ENCODE measurements around the gene ITPKB. TPM values are rescaled to one million over a fixed set of nuclear protein-coding genes. Genes with fewer than 3 reads are reported as not detected.

Gene ITPKB
- total RNA-seq, 1 donor from 2014 or later = 44.1 TPM

- no peak for TF ChIP-seq CTCF (IDR thresholded peaks at IDR 0.05)
- no peaks in the 10 kb centered on the region for H3K9me3 ChIP-seq
- H3K36me3 ChIP-seq = peaks cover 5% of the 10 kb centered on the region
- H3K4me1 ChIP-seq = peaks cover 29% of the 10 kb centered on the region
- no peak overlapping the region for H3K4me3 ChIP-seq
- ATAC-seq (no peak), DNase-seq (no peak)
- intact Hi-C loops (cut with DNase I) = no loop called here
- H3K27ac ChIP-seq = no peak overlapping the region
- H3K27me3 ChIP-seq = no peaks in the 10 kb centered on the region
Measured at GRCh38 chr1:226719596-226720387, 19.3 kb downstream of the ITPKB start.

DNA sequence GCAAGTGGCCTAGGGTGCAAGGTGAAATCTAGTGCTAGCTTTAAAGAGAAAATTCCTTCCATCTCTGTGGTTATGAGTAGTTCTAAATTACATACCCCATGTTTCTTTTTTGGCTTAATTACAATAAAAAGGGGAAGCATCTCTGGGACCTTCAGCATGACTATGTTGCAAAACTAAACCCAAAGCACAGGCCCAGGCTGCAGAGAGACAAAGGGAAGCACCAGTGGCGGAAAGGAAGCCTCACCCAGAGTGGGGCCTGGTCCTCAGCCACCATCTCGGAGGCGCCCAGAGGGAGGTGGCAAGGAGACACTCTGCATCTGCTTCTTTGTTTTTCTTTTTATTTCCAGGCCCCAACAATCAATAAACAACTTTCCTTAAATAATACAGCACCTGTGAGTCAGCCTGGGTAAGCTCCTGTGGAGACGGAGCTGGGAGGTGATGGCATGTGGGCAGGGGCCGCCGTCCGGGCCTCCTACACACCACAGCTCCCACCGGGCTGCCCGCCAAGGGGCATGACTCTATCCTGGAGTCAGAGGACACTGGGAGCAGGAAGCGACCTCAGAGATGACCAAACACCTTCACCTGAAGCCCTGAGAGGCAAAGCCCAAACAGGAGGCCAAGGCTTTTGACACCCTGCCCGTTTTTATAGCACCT, 21.7 kb downstream of the ITPKB start:
- H3K4me3 ChIP-seq = no peak overlapping the region
- peak; percentile 92 for ATAC-seq
- peak overlapping the region; percentile 63 for H3K27ac ChIP-seq
- H3K36me3 ChIP-seq = peaks cover 3% of the 10 kb centered on the region
- no peaks in the 10 kb centered on the region for H3K27me3 ChIP-seq
- H3K9me3 ChIP-seq = no peaks in the 10 kb centered on the region
- TF ChIP-seq CTCF (IDR thresholded peaks at IDR 0.05) = no peak
- H3K4me1 ChIP-seq = peaks cover 22% of the 10 kb centered on the region
- peak; percentile 66 for DNase-seq
- intact Hi-C loops (cut with DNase I) = no loop called here

DNA sequence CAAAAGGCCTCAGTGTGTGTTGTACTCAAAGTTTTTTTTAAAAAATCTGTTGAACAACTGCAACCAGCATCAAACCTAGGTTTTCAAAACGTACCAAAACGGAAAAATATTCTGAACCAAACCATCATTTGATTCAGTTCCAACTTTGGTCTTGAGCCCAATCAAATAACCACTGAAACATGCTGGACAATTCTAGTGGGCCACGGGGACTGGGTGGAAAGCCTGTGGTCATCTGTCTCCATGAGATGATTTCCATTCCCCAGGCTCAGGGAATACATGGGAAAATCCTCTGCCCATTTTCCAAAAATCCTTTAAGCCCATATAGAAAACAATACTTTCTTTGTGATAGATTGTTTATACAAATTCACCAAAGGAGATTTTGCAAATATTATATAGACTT, 22.5 kb downstream of the ITPKB start:
- Histone ChIP-seq H3K4me1 (peaks cover 30% of the 10 kb centered on the region), H3K4me3 (no peak overlapping the region), H3K27me3 (no peaks in the 10 kb centered on the region), H3K36me3 (no peaks in the 10 kb centered on the region), H3K9me3 (no peaks in the 10 kb centered on the region), H3K27ac (no peak overlapping the region)
- DNase-seq (no peak), ATAC-seq (no peak)
- TF ChIP-seq CTCF (IDR thresholded peaks at IDR 0.05) = no peak
- intact Hi-C loops (cut with DNase I) = no loop called here

- no peak for TF ChIP-seq CTCF (IDR thresholded peaks at IDR 0.05)
Measured at GRCh38 chr1:226714148-226714547, 24.9 kb downstream of the ITPKB start.

DNA sequence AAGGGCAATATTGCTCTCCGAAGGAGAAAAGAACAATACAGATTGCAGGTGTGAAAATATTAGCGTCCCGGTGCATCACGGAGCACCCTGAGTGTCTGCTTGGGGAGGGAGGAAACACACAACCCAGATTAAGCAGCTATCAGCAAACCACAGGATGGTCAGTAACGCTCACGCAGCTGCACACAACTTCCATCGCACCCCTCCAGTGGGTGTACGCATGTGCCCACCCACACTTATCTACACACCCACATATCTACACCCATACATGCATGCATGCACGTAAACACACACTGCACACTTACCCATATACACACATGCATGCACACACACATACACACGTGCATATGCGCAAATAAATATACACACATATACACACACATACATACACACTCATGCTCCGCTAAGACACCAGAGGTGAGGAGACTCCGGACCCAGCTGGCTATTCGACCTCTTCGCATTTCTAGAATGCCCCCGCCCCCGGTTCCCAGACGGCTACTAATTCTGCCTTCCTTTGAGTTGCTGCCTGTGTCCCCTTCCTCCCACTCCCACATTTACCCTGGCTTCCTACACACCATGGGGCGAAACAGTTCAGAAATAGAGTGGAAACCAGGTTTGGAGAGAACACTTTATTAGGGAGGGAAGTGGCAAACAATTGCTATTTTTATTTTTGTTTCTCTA, 26.2 kb downstream of the ITPKB start:
- H3K4me3 ChIP-seq = no peak overlapping the region
- intact Hi-C loops (cut with DNase I) = no loop called here
- ATAC-seq (no peak), DNase-seq (no peak)
- peaks cover 56% of the 10 kb centered on the region for H3K4me1 ChIP-seq
- H3K27me3 ChIP-seq = no peaks in the 10 kb centered on the region
- TF ChIP-seq CTCF (IDR thresholded peaks at IDR 0.05) = no peak
- no peaks in the 10 kb centered on the region for H3K36me3 ChIP-seq
- no peak overlapping the region for H3K27ac ChIP-seq
- no peaks in the 10 kb centered on the region for H3K9me3 ChIP-seq

More at GRCh38 chr1:226714148-226714547, 24.9 kb downstream of the ITPKB start:
- Histone ChIP-seq H3K9me3 (no peaks in the 10 kb centered on the region), H3K27me3 (no peaks in the 10 kb centered on the region), H3K4me1 (peaks cover 43% of the 10 kb centered on the region), H3K4me3 (no peak overlapping the region), H3K36me3 (no peaks in the 10 kb centered on the region), H3K27ac (no peak overlapping the region)
- ATAC-seq = no peak
- DNase-seq = no peak
- intact Hi-C loops (cut with DNase I) = no loop called here
